WTC11 (cell line): Measurements from ENCODE around the gene PELI3. TPM values are rescaled to one million over a fixed set of nuclear protein-coding genes. Genes with fewer than 3 reads are reported as not detected.
A peak's percentile ranks its signal among the peaks of the same experiment; 100 is the strongest.

ENCODE experiments used
- ATAC-seq: fragments of 200-7000 bp; cut with Tn5 transposase; 2 replicates; pipeline ENCODE4 v1.10.0; 2021; ENCODE audit warnings: mild to moderate bottlenecking, moderate library complexity
- CTCF ChIA-PET: fragments of 300-600 bp; sonication (Branson Sonifier 250); formaldehyde crosslinking; loops from one replicate; lab custom pipeline; 2021; ENCODE audit warnings: antibody characterized with exemption; lab: Charles Lee
- POLR2A ChIA-PET: fragments of 350-600 bp; sonication (Branson Sonifier 250); formaldehyde crosslinking; loops from one replicate; lab custom pipeline; 2021; ENCODE audit warnings: antibody characterized with exemption; lab: Charles Lee
- DNase-seq: peaks from one replicate; pipeline ENCODE4 v3.0.0; 2021; ENCODE audit warnings: low spot score
- H3K27ac Mint-ChIP-seq: 2 replicates; pipeline ENCODE4 v1.8.0; 2021; ENCODE audit warnings: mixed read lengths
- H3K27me3 Mint-ChIP-seq: 2 replicates; pipeline ENCODE4 v1.8.0; 2021; ENCODE audit warnings: low read depth, mild to moderate bottlenecking, moderate library complexity, mixed read lengths
- H3K36me3 Mint-ChIP-seq: 2 replicates; pipeline ENCODE4 v1.8.0; 2021; ENCODE audit warnings: mixed read lengths
- H3K4me1 Mint-ChIP-seq: 2 replicates; pipeline ENCODE4 v1.8.0; 2022; ENCODE audit warnings: mixed read lengths
- H3K4me3 Mint-ChIP-seq: 2 replicates; pipeline ENCODE4 v1.8.0; 2021; ENCODE audit warnings: mild to moderate bottlenecking, moderate library complexity, mixed read lengths
- H3K9me3 Mint-ChIP-seq: 2 replicates; pipeline ENCODE4 v1.8.0; 2021; ENCODE audit warnings: mixed read lengths
- ATF1 ChIP-seq: sonication (generic); formaldehyde crosslinking; IDR thresholded peaks from 2 replicates; pipeline ENCODE4 v1.8.1; 2023; ENCODE audit warnings: mild to moderate bottlenecking, moderate library complexity, missing genetic modification reagents
- CREB1 ChIP-seq: sonication (generic); formaldehyde crosslinking; IDR thresholded peaks from 2 replicates; pipeline ENCODE4 v1.8.0; 2023; ENCODE audit warnings: mild to moderate bottlenecking, missing genetic modification reagents
- NFYB ChIP-seq: sonication (generic); formaldehyde crosslinking; conservative IDR thresholded peaks from 2 replicates; pipeline ENCODE4 v1.8.0; 2022; ENCODE audit warnings: low read depth, missing genetic modification reagents
- NR2C2 ChIP-seq: sonication (generic); formaldehyde crosslinking; IDR thresholded peaks from 2 replicates; pipeline ENCODE4 v1.8.0; 2022; ENCODE audit warnings: mild to moderate bottlenecking, missing genetic modification reagents
- PRRX2 ChIP-seq: fragments of 250-450 bp; sonication (Bioruptor Pico); IDR thresholded peaks from 2 replicates; pipeline ENCODE4 v1.8.0; 2021; ENCODE audit warnings: mild to moderate bottlenecking
- TCF7 ChIP-seq: sonication (generic); formaldehyde crosslinking; IDR thresholded peaks from 2 replicates; pipeline ENCODE4 v1.8.0; 2022; ENCODE audit warnings: mild to moderate bottlenecking, low read depth, missing genetic modification reagents, moderate library complexity
- ZNF121 ChIP-seq: sonication (generic); formaldehyde crosslinking; IDR thresholded peaks from 2 replicates; pipeline ENCODE4 v1.8.0; 2023; ENCODE audit warnings: missing genetic modification reagents
- ZNF263 ChIP-seq: sonication (generic); formaldehyde crosslinking; IDR thresholded peaks from 2 replicates; pipeline ENCODE4 v1.8.1; 2022; ENCODE audit warnings: low read depth, mild to moderate bottlenecking, moderate library complexity, missing genetic modification reagents
- ZNF396 ChIP-seq: fragments of 250-450 bp; sonication (Bioruptor Pico); IDR thresholded peaks from 2 replicates; pipeline ENCODE4 v1.8.0; 2021; ENCODE audit warnings: mild to moderate bottlenecking, moderate library complexity, borderline replicate concordance
- total RNA-seq: library from RNA; stranded (reverse); gene quantifications from 3 replicates; pipeline ENCODE4 v1.2.3, GENCODE V29; 2021
- TF ChIP-seq, protein P1 (sequence below): sonication (generic); formaldehyde crosslinking; IDR thresholded peaks from 2 replicates; pipeline ENCODE4 v1.8.1; 2022; ENCODE audit warnings: mild to moderate bottlenecking, moderate library complexity, missing genetic modification reagents
- TF ChIP-seq, protein P2 (sequence below): fragments of 250-450 bp; sonication (Bioruptor Pico); IDR thresholded peaks from 2 replicates; pipeline ENCODE4 v1.8.0; 2021; ENCODE audit warnings: mild to moderate bottlenecking
- TF ChIP-seq, protein P3 (sequence below): sonication (generic); formaldehyde crosslinking; IDR thresholded peaks from 2 replicates; pipeline ENCODE4 v1.8.0; 2023; ENCODE audit warnings: mild to moderate bottlenecking, missing genetic modification reagents
- TF ChIP-seq, protein P4 (sequence below): sonication (generic); formaldehyde crosslinking; IDR thresholded peaks from 2 replicates; pipeline ENCODE4 v1.8.1; 2022; ENCODE audit warnings: missing genetic modification reagents, borderline replicate concordance
- TF ChIP-seq, protein P5 (sequence below): fragments of 250-450 bp; sonication (Bioruptor Pico); IDR thresholded peaks from 2 replicates; pipeline ENCODE4 v1.9.0; 2021; ENCODE audit warnings: mild to moderate bottlenecking, borderline replicate concordance
- TF ChIP-seq, protein P6 (sequence below): sonication (generic); formaldehyde crosslinking; IDR thresholded peaks from 2 replicates; pipeline ENCODE4 v1.8.0; 2022; ENCODE audit warnings: mild to moderate bottlenecking, missing genetic modification reagents
- TF ChIP-seq, protein P7 (sequence below): sonication (generic); formaldehyde crosslinking; IDR thresholded peaks from 2 replicates; pipeline ENCODE4 v1.8.1; 2023; ENCODE audit warnings: mild to moderate bottlenecking, moderate library complexity, missing genetic modification reagents

Gene PELI3
- total RNA-seq, 1 experiment from 2014 or later, result 7.8 TPM

DNA sequence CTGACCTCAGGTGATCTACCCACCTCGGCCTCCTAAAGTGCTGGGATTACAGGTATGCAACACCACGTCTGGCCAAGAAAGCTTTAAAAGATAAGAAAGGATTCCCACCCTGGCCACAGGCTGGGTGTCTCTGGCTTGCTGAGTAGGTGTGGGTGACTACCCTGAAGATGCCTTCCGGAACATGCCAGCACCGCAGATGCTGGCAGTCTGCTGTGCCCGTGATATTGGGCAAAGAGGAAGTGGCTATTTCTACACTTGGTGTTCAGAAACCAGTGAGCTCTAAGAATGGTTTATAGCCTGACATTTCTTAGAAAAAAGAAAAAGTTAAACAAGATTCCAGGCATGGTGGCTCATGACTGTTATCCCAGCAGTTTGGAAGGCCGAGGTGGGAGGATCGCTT is 34.1 kb upstream of the PELI3 start (continued):
- TF ChIP-seq, protein P1, sequence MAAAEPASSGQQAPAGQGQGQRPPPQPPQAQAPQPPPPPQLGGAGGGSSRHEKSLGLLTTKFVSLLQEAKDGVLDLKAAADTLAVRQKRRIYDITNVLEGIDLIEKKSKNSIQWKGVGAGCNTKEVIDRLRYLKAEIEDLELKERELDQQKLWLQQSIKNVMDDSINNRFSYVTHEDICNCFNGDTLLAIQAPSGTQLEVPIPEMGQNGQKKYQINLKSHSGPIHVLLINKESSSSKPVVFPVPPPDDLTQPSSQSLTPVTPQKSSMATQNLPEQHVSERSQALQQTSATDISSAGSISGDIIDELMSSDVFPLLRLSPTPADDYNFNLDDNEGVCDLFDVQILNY (CRISPR knock-in tag), result no peak
- TF ChIP-seq NFYB (CRISPR knock-in tag), result no peak
- TF ChIP-seq ATF1, result no peak

DNA sequence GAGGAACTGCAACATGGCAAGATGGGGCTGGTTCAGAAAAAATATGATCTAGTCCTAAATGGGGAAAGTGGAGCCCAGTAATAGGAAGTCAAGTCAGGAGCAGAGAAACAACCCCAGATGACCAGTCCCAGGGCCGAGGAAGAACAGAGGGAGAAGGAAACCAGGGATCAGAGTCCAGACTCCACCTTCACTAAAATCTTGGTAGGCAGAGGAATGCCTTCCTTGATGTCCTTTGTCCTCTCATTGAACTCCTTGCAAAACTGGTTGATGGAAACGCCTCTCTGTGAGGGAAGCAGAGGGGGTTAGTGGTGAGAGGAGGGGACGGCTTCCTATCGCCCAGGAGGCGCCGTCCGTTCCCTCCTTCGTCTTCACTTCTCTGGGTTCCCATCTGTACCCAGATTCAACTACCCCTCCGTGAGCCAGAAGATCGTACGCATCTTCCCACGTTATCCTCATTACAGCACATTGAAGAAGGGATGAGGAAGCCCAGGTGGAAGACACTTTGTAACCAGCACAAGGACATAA is 28.7 kb upstream of the PELI3 start:
- H3K4me1 Mint-ChIP-seq, result peaks cover 10% of the 10 kb centered on the region
- CTCF ChIA-PET, result interaction anchor here (0.6 to 3.2 kb wide), 32 partner anchors 9 to 547 kb away, joined by 3 to 52 read pairs (median 10); partner anchors contain the start of genes ACTN3, B4GAT1, CCDC85B and CD248
- POLR2A ChIA-PET, result interaction anchor here (0.6 to 1.7 kb wide), 10 partner anchors 9 to 200 kb away, joined by 3 to 14 read pairs (median 5); partner anchors contain the start of genes ACTN3, DPP3, NPAS4 and PELI3
- peak overlapping the region; percentile 95 for H3K27ac Mint-ChIP-seq
- no peaks in the 10 kb centered on the region; the same call in 1 of the 2 replicates for H3K27me3 Mint-ChIP-seq
- DNase-seq (no peak), ATAC-seq (no peak)
- H3K4me3 Mint-ChIP-seq, result peak overlapping the region; percentile 95
- peaks cover 17% of the 10 kb centered on the region for H3K9me3 Mint-ChIP-seq
- TF ChIP-seq, protein P2, sequence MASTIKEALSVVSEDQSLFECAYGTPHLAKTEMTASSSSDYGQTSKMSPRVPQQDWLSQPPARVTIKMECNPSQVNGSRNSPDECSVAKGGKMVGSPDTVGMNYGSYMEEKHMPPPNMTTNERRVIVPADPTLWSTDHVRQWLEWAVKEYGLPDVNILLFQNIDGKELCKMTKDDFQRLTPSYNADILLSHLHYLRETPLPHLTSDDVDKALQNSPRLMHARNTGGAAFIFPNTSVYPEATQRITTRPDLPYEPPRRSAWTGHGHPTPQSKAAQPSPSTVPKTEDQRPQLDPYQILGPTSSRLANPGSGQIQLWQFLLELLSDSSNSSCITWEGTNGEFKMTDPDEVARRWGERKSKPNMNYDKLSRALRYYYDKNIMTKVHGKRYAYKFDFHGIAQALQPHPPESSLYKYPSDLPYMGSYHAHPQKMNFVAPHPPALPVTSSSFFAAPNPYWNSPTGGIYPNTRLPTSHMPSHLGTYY (CRISPR knock-in tag), result no peak
- TF ChIP-seq, protein P3, sequence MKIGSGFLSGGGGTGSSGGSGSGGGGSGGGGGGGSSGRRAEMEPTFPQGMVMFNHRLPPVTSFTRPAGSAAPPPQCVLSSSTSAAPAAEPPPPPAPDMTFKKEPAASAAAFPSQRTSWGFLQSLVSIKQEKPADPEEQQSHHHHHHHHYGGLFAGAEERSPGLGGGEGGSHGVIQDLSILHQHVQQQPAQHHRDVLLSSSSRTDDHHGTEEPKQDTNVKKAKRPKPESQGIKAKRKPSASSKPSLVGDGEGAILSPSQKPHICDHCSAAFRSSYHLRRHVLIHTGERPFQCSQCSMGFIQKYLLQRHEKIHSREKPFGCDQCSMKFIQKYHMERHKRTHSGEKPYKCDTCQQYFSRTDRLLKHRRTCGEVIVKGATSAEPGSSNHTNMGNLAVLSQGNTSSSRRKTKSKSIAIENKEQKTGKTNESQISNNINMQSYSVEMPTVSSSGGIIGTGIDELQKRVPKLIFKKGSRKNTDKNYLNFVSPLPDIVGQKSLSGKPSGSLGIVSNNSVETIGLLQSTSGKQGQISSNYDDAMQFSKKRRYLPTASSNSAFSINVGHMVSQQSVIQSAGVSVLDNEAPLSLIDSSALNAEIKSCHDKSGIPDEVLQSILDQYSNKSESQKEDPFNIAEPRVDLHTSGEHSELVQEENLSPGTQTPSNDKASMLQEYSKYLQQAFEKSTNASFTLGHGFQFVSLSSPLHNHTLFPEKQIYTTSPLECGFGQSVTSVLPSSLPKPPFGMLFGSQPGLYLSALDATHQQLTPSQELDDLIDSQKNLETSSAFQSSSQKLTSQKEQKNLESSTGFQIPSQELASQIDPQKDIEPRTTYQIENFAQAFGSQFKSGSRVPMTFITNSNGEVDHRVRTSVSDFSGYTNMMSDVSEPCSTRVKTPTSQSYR (CRISPR knock-in tag), result 0 out of 2 replicates have a peak, but pooled peaks have one; percentile 7
- TF ChIP-seq ZNF396 (CRISPR knock-in tag) (no peak), ZNF263 (CRISPR knock-in tag) (no peak), TCF7 (CRISPR knock-in tag) (no peak)
- peaks cover 33% of the 10 kb centered on the region for H3K36me3 Mint-ChIP-seq

DNA sequence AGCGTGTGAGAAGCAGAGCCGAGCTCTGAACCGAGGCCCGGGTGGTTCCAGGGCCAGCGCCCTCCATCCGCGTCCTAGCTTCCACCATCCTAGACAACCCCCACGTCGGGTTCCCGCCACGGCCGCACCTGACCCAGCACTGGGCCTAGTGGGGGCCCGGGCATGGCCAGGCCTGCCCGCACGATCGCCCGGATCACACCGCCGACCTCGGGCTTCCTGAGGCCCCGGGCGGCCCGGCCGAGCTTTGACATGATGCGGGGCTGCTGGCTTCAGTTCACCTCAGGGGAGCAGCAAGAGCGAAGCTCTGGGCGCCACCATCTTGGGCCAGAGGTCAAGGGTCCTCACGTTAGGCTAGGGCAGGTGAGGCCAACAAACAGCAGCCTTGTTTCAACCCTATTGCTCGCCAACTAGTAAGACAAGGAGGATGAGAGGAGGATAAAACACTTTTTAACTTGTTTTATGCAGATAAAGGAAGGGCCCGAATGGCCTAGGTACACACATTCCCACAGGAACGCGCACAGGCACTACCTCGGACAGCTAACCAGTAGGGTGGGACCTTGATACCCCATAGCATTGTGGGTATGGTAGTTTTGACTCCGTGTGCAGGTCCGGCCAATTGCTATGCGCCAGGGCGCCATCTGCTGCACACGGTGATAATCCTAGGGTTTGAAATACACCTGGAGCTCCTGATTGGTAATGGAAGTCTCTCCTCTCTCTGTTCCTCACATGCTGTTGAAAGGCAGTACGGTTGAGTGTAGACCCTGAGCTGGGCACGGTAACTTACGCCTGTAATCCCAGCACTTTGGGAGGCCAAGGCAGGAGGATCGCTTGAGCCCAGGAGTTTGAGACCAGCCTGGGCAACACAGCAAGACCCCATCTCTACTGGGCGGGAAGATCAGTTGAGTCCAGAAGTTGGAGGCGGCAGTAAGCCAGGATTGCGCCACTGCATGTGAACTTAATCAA is 27.9 kb upstream of the PELI3 start, which contains the start of gene MRPL11:
Gene MRPL11, minus strand, starts transcription at position 345 of the 963 bp plus-strand sequence. Its CDS starts 94 bp downstream, at position 251.
- H3K27ac Mint-ChIP-seq, result peak within 1 kb of the TSS; percentile 99
- POLR2A ChIA-PET, result interaction anchor here (0.5 to 1.7 kb wide), 13 partner anchors 8 to 764 kb away, joined by 3 to 14 read pairs (median 4); partner anchors contain the start of genes ACTN3, DPP3, NPAS4 and PELI3
- CTCF ChIA-PET, result interaction anchor here (0.6 to 3.2 kb wide), 51 partner anchors 8 to 952 kb away, joined by 3 to 52 read pairs (median 5); partner anchors contain the start of genes ACTN3, B4GAT1, BBS1 and CCDC85B
- peak within 1 kb of the TSS; percentile 95 for H3K4me3 Mint-ChIP-seq
- peaks cover 38% of the 10 kb centered on the region for H3K36me3 Mint-ChIP-seq
- peaks cover 24% of the 10 kb centered on the region for H3K9me3 Mint-ChIP-seq
- DNase-seq (peak; percentile 95), ATAC-seq (peak; percentile 98)
- peaks cover 7% of the 10 kb centered on the region for H3K27me3 Mint-ChIP-seq
- H3K4me1 Mint-ChIP-seq, result peaks cover 10% of the 10 kb centered on the region
- TF ChIP-seq ZNF121 (CRISPR knock-in tag) (peak; percentile 100), CREB1 (CRISPR knock-in tag) (no peak), NR2C2 (CRISPR knock-in tag) (peak; percentile 84), NFYB (CRISPR knock-in tag) (no peak), PRRX2 (CRISPR knock-in tag) (no peak)
- TF ChIP-seq, protein P4, sequence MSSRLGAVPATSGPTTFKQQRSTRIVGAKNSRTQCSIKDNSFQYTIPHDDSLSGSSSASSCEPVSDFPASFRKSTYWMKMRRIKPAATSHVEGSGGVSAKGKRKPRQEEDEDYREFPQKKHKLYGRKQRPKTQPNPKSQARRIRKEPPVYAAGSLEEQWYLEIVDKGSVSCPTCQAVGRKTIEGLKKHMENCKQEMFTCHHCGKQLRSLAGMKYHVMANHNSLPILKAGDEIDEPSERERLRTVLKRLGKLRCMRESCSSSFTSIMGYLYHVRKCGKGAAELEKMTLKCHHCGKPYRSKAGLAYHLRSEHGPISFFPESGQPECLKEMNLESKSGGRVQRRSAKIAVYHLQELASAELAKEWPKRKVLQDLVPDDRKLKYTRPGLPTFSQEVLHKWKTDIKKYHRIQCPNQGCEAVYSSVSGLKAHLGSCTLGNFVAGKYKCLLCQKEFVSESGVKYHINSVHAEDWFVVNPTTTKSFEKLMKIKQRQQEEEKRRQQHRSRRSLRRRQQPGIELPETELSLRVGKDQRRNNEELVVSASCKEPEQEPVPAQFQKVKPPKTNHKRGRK, result no peak
- TF ChIP-seq, protein P5, sequence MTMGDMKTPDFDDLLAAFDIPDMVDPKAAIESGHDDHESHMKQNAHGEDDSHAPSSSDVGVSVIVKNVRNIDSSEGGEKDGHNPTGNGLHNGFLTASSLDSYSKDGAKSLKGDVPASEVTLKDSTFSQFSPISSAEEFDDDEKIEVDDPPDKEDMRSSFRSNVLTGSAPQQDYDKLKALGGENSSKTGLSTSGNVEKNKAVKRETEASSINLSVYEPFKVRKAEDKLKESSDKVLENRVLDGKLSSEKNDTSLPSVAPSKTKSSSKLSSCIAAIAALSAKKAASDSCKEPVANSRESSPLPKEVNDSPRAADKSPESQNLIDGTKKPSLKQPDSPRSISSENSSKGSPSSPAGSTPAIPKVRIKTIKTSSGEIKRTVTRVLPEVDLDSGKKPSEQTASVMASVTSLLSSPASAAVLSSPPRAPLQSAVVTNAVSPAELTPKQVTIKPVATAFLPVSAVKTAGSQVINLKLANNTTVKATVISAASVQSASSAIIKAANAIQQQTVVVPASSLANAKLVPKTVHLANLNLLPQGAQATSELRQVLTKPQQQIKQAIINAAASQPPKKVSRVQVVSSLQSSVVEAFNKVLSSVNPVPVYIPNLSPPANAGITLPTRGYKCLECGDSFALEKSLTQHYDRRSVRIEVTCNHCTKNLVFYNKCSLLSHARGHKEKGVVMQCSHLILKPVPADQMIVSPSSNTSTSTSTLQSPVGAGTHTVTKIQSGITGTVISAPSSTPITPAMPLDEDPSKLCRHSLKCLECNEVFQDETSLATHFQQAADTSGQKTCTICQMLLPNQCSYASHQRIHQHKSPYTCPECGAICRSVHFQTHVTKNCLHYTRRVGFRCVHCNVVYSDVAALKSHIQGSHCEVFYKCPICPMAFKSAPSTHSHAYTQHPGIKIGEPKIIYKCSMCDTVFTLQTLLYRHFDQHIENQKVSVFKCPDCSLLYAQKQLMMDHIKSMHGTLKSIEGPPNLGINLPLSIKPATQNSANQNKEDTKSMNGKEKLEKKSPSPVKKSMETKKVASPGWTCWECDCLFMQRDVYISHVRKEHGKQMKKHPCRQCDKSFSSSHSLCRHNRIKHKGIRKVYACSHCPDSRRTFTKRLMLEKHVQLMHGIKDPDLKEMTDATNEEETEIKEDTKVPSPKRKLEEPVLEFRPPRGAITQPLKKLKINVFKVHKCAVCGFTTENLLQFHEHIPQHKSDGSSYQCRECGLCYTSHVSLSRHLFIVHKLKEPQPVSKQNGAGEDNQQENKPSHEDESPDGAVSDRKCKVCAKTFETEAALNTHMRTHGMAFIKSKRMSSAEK, result no peak
- TF ChIP-seq, protein P6, sequence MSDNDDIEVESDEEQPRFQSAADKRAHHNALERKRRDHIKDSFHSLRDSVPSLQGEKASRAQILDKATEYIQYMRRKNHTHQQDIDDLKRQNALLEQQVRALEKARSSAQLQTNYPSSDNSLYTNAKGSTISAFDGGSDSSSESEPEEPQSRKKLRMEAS (CRISPR knock-in tag), result no peak; the same call in 1 of the 2 replicates
- TF ChIP-seq, protein P7, sequence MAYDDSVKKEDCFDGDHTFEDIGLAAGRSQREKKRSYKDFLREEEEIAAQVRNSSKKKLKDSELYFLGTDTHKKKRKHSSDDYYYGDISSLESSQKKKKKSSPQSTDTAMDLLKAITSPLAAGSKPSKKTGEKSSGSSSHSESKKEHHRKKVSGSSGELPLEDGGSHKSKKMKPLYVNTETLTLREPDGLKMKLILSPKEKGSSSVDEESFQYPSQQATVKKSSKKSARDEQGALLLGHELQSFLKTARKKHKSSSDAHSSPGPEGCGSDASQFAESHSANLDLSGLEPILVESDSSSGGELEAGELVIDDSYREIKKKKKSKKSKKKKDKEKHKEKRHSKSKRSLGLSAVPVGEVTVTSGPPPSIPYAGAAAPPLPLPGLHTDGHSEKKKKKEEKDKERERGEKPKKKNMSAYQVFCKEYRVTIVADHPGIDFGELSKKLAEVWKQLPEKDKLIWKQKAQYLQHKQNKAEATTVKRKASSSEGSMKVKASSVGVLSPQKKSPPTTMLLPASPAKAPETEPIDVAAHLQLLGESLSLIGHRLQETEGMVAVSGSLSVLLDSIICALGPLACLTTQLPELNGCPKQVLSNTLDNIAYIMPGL (CRISPR knock-in tag), result peak; percentile 38; the same call in 1 of the 2 replicates
